OCI-LY7 (cell line): ENCODE results near the gene ACTR3.

ENCODE experiments used
- EZH2phosphoT487 ChIP-seq: fragments of 200-600 bp; sonication (generic); IDR thresholded peaks from 2 replicates; pipeline ENCODE4 v1.6.1; 2018; ENCODE audit warnings: low read depth, borderline replicate concordance, mild to moderate bottlenecking, mixed run types, antibody characterized with exemption, low read length, moderate library complexity, mixed read lengths
- TF ChIP-seq, protein P1 (sequence below): fragments of 200-600 bp; sonication (generic); conservative IDR thresholded peaks from 2 replicates; pipeline ENCODE4 v1.5.1; 2014; ENCODE audit warnings: mild to moderate bottlenecking, antibody characterized with exemption, low read length, moderate library complexity, mixed read lengths

DNA sequence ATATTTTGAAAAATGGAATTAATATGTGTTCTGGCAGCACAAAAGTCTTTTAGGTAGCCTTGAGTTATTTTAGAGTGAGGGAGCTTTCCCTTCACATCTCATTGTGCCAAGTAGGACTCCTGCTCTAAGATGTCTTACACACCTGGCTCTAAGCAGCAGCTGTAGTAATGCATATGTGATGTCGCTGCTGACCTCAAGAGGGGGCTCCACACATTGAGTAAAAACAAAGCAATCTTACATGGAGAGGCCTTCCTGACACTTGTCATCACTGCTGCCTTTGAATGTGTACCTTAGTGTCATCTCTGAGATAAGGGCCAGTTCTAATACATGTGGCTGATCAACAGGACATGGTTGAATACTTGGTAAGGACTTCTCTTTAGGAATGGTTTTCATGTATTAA, 75.8 kb downstream of the ACTR3 start:
- TF ChIP-seq, protein P1, sequence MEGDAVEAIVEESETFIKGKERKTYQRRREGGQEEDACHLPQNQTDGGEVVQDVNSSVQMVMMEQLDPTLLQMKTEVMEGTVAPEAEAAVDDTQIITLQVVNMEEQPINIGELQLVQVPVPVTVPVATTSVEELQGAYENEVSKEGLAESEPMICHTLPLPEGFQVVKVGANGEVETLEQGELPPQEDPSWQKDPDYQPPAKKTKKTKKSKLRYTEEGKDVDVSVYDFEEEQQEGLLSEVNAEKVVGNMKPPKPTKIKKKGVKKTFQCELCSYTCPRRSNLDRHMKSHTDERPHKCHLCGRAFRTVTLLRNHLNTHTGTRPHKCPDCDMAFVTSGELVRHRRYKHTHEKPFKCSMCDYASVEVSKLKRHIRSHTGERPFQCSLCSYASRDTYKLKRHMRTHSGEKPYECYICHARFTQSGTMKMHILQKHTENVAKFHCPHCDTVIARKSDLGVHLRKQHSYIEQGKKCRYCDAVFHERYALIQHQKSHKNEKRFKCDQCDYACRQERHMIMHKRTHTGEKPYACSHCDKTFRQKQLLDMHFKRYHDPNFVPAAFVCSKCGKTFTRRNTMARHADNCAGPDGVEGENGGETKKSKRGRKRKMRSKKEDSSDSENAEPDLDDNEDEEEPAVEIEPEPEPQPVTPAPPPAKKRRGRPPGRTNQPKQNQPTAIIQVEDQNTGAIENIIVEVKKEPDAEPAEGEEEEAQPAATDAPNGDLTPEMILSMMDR: peak; percentile 86
- TF ChIP-seq EZH2phosphoT487: no peak
